Measurements from ENCODE around the gene CACNA1D. TPM values are rescaled to one million over a fixed set of nuclear protein-coding genes. Genes with fewer than 3 reads are reported as not detected.

Gene CACNA1D
- total RNA-seq, 4 donors from 2014 or later, result 0.85 to 0.88 TPM; not detected in 2

- TF ChIP-seq CTCF (IDR thresholded peaks at IDR 0.05; ENCODE audit: low read depth), result no peak
These were observed 283.7 kb downstream of the CACNA1D start for GRCh38 chr3:53778153-53778552.

DNA sequence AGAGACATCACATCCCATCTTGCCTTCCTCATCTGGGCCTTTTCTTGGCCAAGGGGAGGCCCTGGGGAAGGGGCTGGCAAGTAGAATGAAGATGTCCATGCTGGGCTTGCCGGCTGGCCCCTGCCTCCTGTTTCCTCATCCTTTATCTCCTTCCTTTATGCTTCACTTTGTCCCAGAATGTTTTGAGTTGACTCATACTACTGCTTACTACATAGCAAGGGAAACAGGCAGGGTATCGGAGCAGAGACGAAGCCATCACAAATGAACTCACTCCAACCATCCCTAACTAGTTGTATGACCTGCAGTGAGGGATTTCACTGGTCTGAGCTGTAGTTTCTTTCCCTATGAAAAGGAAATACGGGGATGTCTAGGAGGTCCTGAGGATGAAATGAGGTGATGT lies 285.8 kb downstream of the CACNA1D start:
- no peak for TF ChIP-seq CTCF (IDR thresholded peaks at IDR 0.05; ENCODE audit: low read depth)

GRCh38 chr3:53780806-53781205 lies 286.4 kb downstream of the CACNA1D start:
- TF ChIP-seq CTCF (IDR thresholded peaks at IDR 0.05; ENCODE audit: low read depth), result no peak

GRCh38 chr3:53787016-53787415 lies 292.6 kb downstream of the CACNA1D start:
- no peak for TF ChIP-seq CTCF (IDR thresholded peaks at IDR 0.05; ENCODE audit: low read depth)

- TF ChIP-seq CTCF (IDR thresholded peaks at IDR 0.05; ENCODE audit: low read depth), result no peak
These were observed 293.6 kb downstream of the CACNA1D start for GRCh38 chr3:53788038-53788437.

- no peak for TF ChIP-seq CTCF (IDR thresholded peaks at IDR 0.05; ENCODE audit: low read depth)
These were observed 295.0 kb downstream of the CACNA1D start for GRCh38 chr3:53789459-53789858.

DNA sequence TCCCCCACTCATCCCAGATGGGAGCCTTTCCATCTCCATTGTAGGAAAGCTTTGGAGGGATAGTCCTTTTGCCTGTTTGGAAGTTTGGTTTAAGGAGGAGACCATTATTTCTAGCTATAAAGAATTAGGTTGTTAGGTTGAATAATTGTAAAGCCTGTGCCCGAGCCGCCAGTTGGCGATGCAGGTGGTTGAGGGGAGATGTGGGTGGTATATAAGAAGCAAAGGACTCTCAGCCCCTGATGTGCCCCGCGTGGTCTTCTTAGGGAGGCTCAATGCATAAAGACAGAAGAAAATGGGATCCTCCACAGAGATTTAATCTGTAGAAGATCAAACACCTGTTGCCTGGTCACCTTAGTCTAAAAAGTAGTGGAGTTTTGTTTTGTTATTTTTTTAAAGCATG lies 296.1 kb downstream of the CACNA1D start:
- TF ChIP-seq CTCF (IDR thresholded peaks at IDR 0.05; ENCODE audit: low read depth), result no peak

All from subcutaneous adipose tissue (tissue), 4 donors.